NCI-H2029 treated with DMSO at 0.1 percent for 48 hours (cell line): ENCODE results near the gene MXI1.
"Not testable (repeated sequence)": the region's sequence is repeated elsewhere in the genome, so short reads cannot be mapped to it uniquely, and the experiment has no call there.

ENCODE experiments used
- DNase-seq: peaks from one replicate; lab custom pipeline; 2025; lab: John Stamatoyannopoulos, UW

MXI1 gene

GRCh38 chr10:110321869-110322620, 114.6 kb downstream of the MXI1 start:
- no peak for DNase-seq

- DNase-seq, result no peak
Measured at GRCh38 chr10:110323503-110323902, 116.1 kb downstream of the MXI1 start.

GRCh38 chr10:110324201-110324804, 116.9 kb downstream of the MXI1 start:
- no peak for DNase-seq

GRCh38 chr10:110324805-110325280, 117.4 kb downstream of the MXI1 start:
- no peak for DNase-seq

GRCh38 chr10:110326351-110327032, 119.1 kb downstream of the MXI1 start:
- peak; percentile 33 for DNase-seq

DNA sequence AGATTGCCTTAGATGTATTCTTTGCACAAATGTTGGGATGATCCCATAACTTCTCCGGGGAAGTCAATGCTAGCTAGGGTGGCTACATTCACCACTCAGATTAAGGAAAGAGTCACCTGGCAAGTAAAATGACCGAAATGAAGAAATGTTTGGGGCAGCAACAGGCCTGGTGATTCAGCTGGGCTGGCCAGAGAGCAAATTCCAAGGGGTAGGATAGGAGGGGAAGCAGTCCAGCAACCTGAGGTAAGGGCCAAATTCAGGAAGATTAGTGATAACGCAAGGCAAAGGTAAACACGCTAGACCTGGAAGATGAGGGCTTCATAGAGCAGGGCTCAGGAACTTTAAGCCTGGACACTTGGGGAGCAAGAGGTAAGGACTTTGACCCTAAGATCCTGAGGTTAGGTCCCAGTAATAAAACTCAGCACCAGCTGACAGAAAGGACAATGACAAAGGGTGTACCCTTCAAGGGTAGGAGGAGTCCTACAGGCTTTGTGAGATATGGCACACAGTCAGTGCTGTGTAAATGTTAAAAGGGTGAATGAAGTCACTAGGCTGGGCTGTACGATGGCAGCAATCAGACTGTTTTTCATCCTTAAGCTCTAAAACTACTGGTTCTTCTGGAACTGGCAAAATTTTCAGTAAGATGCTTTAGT, 120.0 kb downstream of the MXI1 start:
- no peak for DNase-seq

GRCh38 chr10:110330675-110331074, 123.3 kb downstream of the MXI1 start:
- no peak for DNase-seq

DNA sequence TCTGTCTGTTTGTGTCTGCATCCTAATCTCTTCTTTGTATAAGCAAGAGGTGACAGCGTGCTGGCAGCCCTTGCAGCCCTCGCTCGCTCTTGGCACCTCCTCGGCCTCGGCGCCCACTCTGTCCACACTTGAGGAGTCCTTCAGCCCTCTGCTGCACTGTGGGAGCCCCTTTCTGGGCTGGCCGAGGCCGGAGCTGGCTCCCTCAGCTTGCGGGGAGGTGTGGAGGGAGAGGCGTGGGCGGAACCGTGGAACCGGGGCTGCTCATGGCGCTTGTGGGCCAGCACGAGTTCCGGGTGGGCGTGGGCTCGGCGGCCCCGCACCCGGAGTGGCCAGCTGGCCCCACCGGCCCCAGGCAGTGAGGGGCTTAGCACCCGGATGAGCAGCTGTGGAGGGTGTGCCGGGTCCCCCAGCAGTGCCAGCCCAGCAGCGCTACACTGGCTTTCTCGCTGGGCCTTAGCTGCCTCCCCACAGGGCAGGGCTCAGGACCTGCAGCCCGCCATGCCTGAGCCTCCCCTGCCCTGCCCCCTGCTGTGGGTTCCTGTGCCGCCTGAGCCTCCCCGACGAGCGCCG, 123.9 kb downstream of the MXI1 start:
- DNase-seq, result not testable (repeated sequence)

DNA sequence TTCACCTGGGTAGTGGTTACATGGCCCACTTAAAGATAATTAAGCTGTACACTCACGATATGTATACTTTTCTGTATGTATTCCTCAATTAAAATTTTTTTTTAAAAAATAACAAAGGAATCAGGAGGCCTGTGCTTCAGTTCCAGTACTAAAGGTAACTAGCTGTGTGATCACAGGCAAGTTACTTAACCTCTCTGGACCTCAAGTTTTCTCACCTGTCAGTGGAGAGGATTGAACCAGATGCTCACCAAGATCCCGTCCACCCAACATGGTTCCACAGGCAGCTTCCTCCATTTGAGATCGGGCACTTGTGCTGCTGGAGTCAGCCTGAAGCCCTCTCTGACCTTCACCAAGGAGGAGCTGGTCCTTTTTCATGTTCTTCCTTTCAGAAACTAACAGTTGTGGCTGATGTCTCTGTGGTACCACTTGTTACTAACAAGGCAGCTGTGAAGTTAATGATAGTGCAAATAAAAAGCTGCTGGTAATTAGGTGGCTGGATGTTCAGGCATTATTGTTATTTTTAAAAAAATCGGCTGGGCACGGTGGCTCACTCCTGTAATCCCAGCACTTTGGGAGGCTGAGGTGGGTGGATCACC, 126.8 kb downstream of the MXI1 start:
- no peak for DNase-seq

GRCh38 chr10:110335314-110336064, 128.1 kb downstream of the MXI1 start:
- DNase-seq, result no peak

DNA sequence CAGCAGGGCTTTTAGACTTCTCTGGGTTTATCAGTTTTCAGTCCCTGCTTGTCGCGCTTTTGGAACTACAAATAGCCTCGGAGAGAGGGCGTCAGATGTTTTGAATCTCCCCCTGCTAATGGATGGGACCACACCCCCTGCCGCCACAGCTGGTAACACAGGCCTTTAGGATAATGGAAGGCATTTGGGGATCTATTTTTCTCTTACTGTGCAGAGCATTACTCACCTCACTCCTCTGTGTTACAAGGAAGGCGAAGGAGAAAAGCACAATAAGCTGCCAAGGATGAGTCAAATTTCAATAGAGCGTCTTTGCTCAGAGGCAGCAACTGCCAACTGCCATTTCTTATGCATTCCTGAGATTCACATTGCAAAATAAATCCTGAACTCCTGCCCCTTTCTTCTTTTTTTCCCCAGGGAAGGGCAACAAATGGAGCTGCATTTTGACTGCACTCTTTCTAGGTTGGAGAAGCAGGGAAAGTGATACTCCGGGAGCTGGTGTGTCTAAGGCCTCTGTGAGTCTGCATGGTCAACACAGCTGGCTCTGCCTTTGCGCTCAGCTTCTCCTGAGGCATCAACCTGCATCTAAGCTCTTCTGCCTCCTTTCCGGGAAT, 128.8 kb downstream of the MXI1 start:
- DNase-seq, result no peak
